Heart left ventricle (tissue), 13 donors: ENCODE results near the gene IKZF1.

Experiments
- CTCF ChIP-seq, 12 donors: fragments of 200-600 bp; sonication (generic) in 4 of 12; IDR thresholded peaks; one replicate each; pipeline versions ENCODE4 v1.5.0 to v1.8.0; 2018 to 2022; ENCODE audit warnings: antibody characterized with exemption in 12 of 12, mild to moderate bottlenecking in 5 of 12
- POLR2A ChIP-seq, 2 donors: fragments of 450-650 bp; IDR thresholded peaks; one replicate each; pipeline ENCODE4 v1.6.1; 2017; ENCODE audit warnings: antibody characterized with exemption in 2 of 2, mild to moderate bottlenecking in 2 of 2, moderate library complexity in 2 of 2
- donor health status: ischemic (EF 13 %, LVEDD 7.1; RV severe dilation, severe dysfunction).
- donor health status: DM: no; HTN: yes; CAD: no.
- donor health status: DM: no; HTN: no; CAD: no.
- donor health status: ischemic (EF 25% LVEDD 6.9; RV normal size, moderate dysfunction).
- donor health status: ischemic (EF 25% LVEDD 5.7; RV mildly dilated, moderate dysfunction).
- donor health status: ischemic (EF 35%, LVEDD 5.7; RV mildly dilated, moderate dysfunction).
- donor health status: nonischemic (EF 11% LVEDD 7.7; RV severe dilation, severe dysfunction).
- donor health status: DM: yes; HTN: yes; CAD: no.
- donor health status: PGD.
- donor health status: ischemic (EF 29% LVEDD 5.4; RV normal size, mild dysfunction).
- donor health status: nonischemic (EF 23%, LVEDD 6.1; RV moderate dilation, normal function).

- TF ChIP-seq POLR2A (IDR thresholded peaks at IDR 0.05) (no peak), CTCF (IDR thresholded peaks at IDR 0.05) (no peak)
Observed at GRCh38 chr7:50431722-50432305, 127.3 kb downstream of the IKZF1 start.
